Large intestine (tissue), 3 donors: Measurements from ENCODE around the gene AGR3. TPM values are rescaled to one million over a fixed set of nuclear protein-coding genes. Genes with fewer than 3 reads are reported as not detected.
A peak's percentile ranks its signal among the peaks of the same experiment; 100 is the strongest.

ENCODE experiments used
- DNase-seq, 2 donors: peaks; one replicate each; pipeline versions ENCODE4 v3.0.0 to v3.0.0-alpha.2; 2013
- H3K27ac ChIP-seq: one replicate; pipeline ENCODE4 v1.5.1; 2013; ENCODE audit warnings: low read length
- H3K27me3 ChIP-seq: 2 replicates; pipeline ENCODE4 v1.6.1; 2013; ENCODE audit warnings: low read length; ENCODE audit not compliant: control insufficient read depth, insufficient read depth
- H3K36me3 ChIP-seq: 2 replicates; pipeline ENCODE4 v1.6.1; 2013; ENCODE audit warnings: low read length; ENCODE audit not compliant: control insufficient read depth, insufficient read depth
- H3K4me1 ChIP-seq: one replicate; pipeline ENCODE4 v1.6.1; 2013; ENCODE audit warnings: low read length; ENCODE audit not compliant: control insufficient read depth, insufficient read depth
- H3K4me3 ChIP-seq: one replicate; pipeline ENCODE4 v1.5.1; 2013; ENCODE audit warnings: low read length
- H3K9me3 ChIP-seq: one replicate; pipeline ENCODE4 v1.6.1; 2013; ENCODE audit warnings: mild to moderate bottlenecking, low read depth, low read length, moderate library complexity; ENCODE audit not compliant: control insufficient read depth
- WGBS: methylation state at CpG from one replicate; pipeline ENCODE4 v1.1.5; 2013; ENCODE audit warnings: low lambda C conversion rate; ENCODE audit not compliant: insufficient coverage; 5-methylcytosine and 5-hydroxymethylcytosine counted together
- polyA plus RNA-seq: library from polyadenylated mRNA; unstranded; fragments of 120-200 nt; gene quantifications from one replicate; pipeline ENCODE4 v1.2.1, GENCODE V29; 2013

The AGR3 gene
- polyA plus RNA-seq, 1 donor: 213 TPM

DNA sequence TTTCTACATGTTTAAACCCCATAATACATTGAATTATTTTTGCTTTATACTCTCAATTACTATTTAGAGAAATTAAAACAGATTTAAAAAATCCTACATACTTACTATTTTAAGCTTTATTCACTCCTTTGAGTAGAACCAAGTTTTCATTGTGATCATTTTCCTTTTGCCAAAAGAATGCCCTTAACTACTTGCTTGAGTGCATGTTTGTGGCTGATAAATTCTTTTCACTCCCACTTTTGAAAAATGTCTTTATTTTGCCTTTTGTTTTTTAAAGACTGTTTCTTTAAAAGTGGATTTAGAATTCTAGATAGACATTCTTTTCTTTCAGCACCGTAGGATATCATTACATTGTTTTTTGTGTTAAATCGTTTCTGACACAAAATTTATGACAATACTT is 22.3 kb upstream of the AGR3 start:
- Histone ChIP-seq H3K27ac (no peak overlapping the region), H3K27me3 (no peaks in the 10 kb centered on the region), H3K4me1 (peaks cover 3% of the 10 kb centered on the region), H3K4me3 (no peak overlapping the region), H3K36me3 (no peaks in the 10 kb centered on the region), H3K9me3 (no peaks in the 10 kb centered on the region)
- no peak for DNase-seq
- WGBS: 87% methylated on average over 2 of the region's 2 CpGs

DNA sequence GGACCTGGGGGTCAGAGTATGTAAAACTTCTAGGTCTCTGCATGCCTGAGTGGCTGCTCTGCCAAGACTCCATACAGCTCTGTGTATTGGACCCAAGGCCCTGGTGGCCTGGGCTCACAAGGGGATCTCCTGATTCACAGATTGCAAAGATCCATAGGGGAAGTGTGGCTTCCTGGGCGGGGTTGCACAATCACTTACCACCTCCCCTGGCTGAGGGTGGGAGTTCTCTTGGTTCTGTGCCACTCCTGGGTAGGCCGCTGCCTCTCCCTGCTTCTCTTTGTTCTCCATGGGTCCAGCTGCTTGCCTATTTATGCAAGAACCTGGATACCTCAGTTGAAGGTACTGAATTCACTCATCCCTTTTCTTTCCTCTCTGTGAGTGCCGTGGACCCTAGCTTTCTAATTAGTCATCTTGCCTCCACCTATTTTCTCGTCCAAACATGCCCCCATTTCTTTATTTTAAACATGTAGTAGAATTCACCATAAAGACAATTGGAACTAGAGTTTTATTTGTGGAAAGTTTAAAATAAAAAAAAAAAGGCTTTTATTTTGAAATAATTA is 18.5 kb upstream of the AGR3 start:
- H3K27me3 ChIP-seq: no peaks in the 10 kb centered on the region
- DNase-seq: no peak
- no peaks in the 10 kb centered on the region for H3K36me3 ChIP-seq
- H3K27ac ChIP-seq: no peak overlapping the region
- no peaks in the 10 kb centered on the region for H3K9me3 ChIP-seq
- H3K4me3 ChIP-seq: no peak overlapping the region
- 100% methylated on average over 1 of the region's 4 CpGs for WGBS
- peaks cover under 1% of the 10 kb centered on the region for H3K4me1 ChIP-seq

DNA sequence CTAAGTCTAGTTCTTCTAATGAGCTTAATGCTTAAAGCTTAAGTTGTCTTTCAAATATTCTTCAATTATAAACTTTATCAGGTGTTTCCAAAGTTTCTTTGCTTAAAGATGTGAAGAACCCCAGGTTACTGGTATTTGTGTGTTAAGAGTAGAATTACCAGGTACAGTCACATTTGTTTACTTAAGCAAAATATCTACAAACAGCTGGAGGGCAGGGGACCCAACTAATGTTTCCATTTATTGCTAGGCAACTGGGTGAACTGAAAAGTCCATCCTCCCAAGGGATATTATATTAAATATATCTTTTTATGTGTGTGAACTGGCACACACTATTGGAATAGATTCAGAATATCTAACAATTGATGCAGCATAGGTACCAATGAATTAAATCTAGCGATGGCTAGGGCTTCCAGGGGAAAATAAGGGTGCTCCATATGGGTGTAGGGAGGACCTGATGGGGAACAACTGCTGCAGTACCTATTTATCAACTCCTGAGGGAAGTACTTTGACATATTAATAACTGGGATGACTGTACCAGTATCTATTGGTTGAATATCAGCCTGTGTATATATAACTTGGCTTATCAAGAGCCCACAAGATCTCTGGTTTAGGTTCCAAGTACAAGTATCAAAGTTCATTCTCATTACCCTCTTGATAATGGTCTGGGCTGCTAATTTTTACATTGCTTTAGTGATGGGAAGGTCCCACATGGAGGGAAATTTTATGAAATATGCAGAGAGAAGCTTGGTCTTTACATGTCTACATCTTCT is 10.3 kb upstream of the AGR3 start:
- no CpG with 5 or more reads among the region's 1 CpG for WGBS
- DNase-seq: peak; percentile 44 to 86
- peak overlapping the region; percentile 72 for H3K27ac ChIP-seq

DNA sequence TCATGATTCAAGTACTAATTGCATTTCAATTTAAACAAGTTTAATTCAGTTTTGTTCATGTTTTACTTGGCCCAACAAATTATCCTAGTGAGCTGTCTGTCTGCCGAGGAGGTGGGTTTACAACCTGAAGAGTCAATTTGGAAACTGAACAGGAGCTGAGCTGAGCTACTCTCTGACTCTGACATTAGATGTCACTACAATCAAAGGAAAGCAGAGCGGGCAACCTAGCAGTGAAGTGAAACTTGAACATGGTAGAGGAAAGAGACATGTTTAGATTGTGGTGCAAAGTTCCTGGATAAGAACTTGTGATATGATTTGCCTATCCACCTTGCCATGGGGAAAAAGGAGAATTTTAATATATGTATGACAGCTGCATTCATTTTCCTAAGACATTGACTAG is 9.6 kb upstream of the AGR3 start:
- peak; percentile 73 to 82 for DNase-seq
- no peaks in the 10 kb centered on the region for H3K9me3 ChIP-seq
- no peak overlapping the region for H3K4me3 ChIP-seq
- H3K4me1 ChIP-seq: peaks cover 14% of the 10 kb centered on the region
- H3K27ac ChIP-seq: peak overlapping the region; percentile 72
- no peaks in the 10 kb centered on the region for H3K27me3 ChIP-seq
- WGBS: no CpG with 5 or more reads among the region's 2 CpGs
- no peaks in the 10 kb centered on the region for H3K36me3 ChIP-seq

More for the DNA sequence above, 10.3 kb upstream of the AGR3 start:
- H3K4me3 ChIP-seq: no peak overlapping the region
- peaks cover 14% of the 10 kb centered on the region for H3K4me1 ChIP-seq
- no peaks in the 10 kb centered on the region for H3K9me3 ChIP-seq
- no peaks in the 10 kb centered on the region for H3K27me3 ChIP-seq
- no peaks in the 10 kb centered on the region for H3K36me3 ChIP-seq

DNA sequence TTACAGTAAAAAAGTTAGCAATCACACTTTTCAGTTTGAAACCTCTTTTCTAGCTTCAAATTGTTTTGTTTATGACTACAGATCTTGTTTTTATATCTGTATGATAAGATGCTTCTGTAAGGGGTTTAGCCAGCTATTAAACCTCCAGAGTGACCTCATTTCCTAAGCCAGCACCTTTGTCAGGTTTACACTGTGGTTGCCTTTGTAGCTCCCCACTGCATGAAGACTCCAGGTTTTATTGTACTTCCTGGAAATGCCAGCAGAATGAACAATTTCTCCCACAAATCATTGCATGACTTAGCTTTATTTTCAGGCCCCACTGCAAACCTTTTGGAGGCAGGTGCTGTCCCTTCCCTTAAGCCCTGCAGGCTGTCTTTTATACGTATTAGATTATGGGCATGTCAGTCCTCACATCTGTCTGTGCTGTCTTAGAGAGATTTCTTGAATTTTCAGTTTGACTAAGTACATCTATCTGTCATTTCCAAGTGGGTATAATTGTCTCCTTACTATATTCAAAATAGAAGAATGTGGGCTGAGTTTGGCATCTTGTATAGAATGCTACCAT is 8.2 kb upstream of the AGR3 start:
- H3K4me3 ChIP-seq: no peak overlapping the region
- no peaks in the 10 kb centered on the region for H3K36me3 ChIP-seq
- peaks cover 14% of the 10 kb centered on the region for H3K4me1 ChIP-seq
- H3K27ac ChIP-seq: no peak overlapping the region
- WGBS: no CpG with 5 or more reads among the region's 1 CpG
- peak in 1 of 2 donors; percentile 42 for DNase-seq
- no peaks in the 10 kb centered on the region for H3K9me3 ChIP-seq
- H3K27me3 ChIP-seq: no peaks in the 10 kb centered on the region

DNA sequence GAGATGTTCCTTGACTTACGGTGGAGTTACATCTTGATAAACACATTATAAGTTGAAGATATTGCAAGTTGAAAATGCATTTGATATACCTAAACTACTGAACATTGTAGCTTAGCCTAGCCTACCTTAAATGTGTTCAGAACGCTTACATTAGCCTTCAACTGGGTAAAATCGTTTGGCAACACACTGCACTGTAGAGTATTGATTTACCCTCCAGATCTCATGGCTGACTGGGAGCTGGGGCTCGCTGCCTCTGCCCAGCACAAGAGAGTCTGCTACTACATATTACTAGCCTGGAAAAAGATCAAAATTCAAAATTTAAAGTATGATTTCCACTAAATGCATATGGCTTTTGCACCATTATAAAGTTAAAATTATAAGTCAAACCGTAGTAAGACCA is 7.5 kb upstream of the AGR3 start:
- Histone ChIP-seq H3K27ac (no peak overlapping the region), H3K4me3 (no peak overlapping the region), H3K9me3 (no peaks in the 10 kb centered on the region), H3K4me1 (peaks cover 14% of the 10 kb centered on the region), H3K27me3 (no peaks in the 10 kb centered on the region), H3K36me3 (no peaks in the 10 kb centered on the region)
- no peak for DNase-seq
- 80% methylated on average over 1 of the region's 5 CpGs for WGBS

DNA sequence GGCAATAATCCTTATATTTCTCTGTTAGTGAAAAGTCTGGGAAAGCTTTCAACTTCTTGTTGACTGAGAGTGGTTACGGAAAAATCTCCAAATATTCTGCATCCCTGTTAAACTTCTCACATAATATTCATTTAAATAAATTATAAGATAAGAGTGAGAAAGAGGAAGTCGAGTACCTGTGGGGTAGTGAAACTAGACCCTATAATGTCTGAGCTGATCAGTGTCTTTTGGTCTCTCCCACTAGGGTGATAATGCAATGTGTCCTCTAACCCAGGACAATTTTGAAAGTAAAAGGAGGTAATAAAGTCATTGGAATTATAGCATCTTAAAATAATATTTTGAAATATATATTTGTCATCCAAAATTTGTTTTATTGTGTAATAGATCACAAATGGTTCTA is 2.1 kb upstream of the AGR3 start:
- Histone ChIP-seq H3K36me3 (no peaks in the 10 kb centered on the region), H3K4me1 (peaks cover 7% of the 10 kb centered on the region), H3K4me3 (no peak overlapping the region), H3K27ac (no peak overlapping the region), H3K9me3 (no peaks in the 10 kb centered on the region), H3K27me3 (no peaks in the 10 kb centered on the region)
- no CpG with 5 or more reads among the region's 2 CpGs for WGBS
- DNase-seq: no peak

DNA sequence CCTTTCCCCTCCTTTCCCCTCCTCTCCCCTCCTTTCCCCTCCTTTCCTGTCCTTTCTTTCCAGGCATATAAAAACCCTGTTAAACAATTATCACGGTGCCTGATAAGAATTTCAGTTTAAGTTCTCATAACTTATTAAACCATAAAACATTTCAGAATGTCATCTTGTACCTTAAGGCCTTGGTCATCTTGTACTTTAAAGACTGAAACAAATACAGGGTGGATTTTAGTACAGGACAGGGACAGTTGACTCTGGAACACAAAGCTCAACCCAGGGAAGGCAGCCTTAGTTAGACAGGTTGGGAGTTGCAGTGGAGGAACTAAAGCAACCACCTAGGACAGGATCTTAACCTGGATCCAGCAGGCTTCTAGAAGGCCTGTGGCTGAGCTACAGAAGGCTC is 1.2 kb downstream of the AGR3 start:
- peaks cover 13% of the 10 kb centered on the region for H3K4me1 ChIP-seq
- peak; percentile 31 to 76 for DNase-seq
- H3K27me3 ChIP-seq: no peaks in the 10 kb centered on the region
- 29% methylated on average over 1 of the region's 1 CpG for WGBS
- H3K4me3 ChIP-seq: peak overlapping the region; percentile 73
- H3K27ac ChIP-seq: peak overlapping the region; percentile 99
- H3K36me3 ChIP-seq: peaks cover 2% of the 10 kb centered on the region
- H3K9me3 ChIP-seq: no peaks in the 10 kb centered on the region

DNA sequence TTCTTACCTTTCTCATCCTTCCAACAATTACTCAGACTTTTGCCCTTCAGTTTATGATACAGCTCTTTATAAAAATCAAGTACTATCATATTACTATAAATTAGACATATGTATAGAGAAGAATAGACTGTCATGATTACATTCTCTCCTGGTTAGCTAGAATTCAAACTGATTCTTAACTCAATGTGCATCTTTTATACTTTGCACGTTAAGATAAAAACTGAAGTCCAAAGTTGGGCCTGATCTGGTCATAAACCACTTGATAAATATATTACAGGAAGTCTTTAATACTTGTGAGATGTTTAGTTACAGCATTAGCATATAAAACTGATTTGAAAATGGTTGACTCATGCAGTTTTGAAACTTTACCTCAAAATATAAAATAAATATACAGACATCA is 2.6 kb downstream of the AGR3 start:
- peak in 1 of 2 donors; percentile 71 for DNase-seq
- peak overlapping the region; percentile 99 for H3K27ac ChIP-seq
- H3K4me3 ChIP-seq: peak overlapping the region; percentile 73
- H3K27me3 ChIP-seq: no peaks in the 10 kb centered on the region
- no peaks in the 10 kb centered on the region for H3K9me3 ChIP-seq
- WGBS: no CpG with 5 or more reads among the region's 1 CpG
- peaks cover 6% of the 10 kb centered on the region for H3K36me3 ChIP-seq
- H3K4me1 ChIP-seq: peaks cover 13% of the 10 kb centered on the region

DNA sequence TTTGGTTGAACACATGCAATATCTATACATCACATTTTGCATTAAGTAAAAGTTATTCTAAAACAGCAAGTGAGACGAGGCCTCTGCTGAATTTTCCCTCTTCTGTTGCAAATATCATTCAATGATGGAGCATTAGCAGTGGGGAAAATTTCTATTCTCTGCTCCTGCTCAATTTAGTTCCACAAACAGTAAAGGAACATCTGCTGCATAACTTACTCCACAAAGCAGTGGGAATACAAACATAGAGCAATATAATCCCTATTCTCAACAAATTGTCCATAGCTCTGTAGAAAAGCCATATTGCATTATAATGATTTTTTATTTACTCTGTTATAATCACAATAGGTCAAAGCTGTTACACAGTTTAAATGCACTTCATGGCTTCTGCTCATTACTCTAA is 5.9 kb downstream of the AGR3 start:
- Histone ChIP-seq H3K9me3 (peaks cover 4% of the 10 kb centered on the region), H3K27me3 (no peaks in the 10 kb centered on the region), H3K36me3 (peaks cover 23% of the 10 kb centered on the region), H3K4me3 (no peak overlapping the region), H3K27ac (no peak overlapping the region), H3K4me1 (peaks cover 6% of the 10 kb centered on the region)
- WGBS: no CpG with 5 or more reads among the region's 1 CpG
- DNase-seq: no peak
